Stimulated activated CD8-positive, alpha-beta memory T cell treated with anti-CD3 and anti-CD28 coated beads, Interleukin-4, amount 100 ng/mL, for 1 hour (primary cell): ENCODE data around the gene LYSMD1.

Experiments used
- DNase-seq, 2 donors: peaks; one replicate each; pipeline ENCODE4 v3.0.0-alpha.2; 2020; ENCODE audit warnings: low read depth in 2 of 2, low spot score in 1 of 2

Gene LYSMD1

DNA sequence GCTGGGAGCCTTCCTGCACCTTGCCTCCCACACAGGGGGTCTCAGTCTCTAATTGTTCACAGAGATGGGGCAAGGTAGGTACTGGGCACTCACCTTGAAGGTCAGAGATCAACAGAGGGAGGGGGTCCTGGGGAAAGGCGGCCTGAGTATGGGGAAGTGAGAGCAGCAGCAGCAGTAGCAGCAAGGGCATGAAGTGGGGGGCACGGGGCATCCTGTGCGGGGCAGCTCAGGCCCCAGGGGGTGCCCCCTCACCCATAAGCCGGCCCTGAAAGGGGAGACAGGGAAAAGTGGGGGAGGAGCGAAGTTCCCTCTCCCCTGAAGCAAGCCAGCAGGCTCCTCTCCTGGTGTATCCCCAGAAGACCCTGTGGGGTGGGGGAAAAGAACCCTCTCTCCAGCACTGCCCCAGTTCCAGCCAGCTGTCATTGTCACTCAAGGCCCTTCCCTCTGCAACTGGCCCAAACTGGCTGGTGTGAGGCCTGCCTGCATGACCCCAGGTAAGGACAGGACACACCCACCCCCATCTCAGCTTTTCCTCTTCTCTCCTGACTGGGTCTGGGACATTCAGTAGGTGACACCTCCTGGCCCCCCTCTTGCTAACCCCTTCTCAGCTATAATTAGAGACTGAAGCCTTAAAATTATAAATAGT lies 23.2 kb downstream of the LYSMD1 start:
- no peak for DNase-seq

DNA sequence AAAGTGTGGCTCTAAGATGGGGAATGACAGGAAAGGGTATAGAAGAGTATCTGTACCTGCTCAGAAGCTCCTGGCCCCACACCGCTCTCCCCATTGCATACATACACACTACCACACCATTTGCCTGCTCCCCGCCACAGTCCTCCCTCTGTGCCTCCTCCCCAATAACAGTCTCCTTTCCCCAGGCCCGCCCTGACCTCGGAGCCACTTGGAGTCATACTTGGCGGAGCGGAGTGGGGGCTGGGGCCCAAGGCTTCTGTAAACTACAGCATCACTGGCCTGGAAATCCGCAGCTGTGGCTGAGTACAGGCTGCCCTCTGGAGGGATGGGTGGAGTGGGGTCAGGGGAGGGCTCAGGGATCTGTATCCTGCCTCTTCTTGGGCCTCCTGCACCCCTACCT lies 27.9 kb downstream of the LYSMD1 start:
- DNase-seq: no peak

DNA sequence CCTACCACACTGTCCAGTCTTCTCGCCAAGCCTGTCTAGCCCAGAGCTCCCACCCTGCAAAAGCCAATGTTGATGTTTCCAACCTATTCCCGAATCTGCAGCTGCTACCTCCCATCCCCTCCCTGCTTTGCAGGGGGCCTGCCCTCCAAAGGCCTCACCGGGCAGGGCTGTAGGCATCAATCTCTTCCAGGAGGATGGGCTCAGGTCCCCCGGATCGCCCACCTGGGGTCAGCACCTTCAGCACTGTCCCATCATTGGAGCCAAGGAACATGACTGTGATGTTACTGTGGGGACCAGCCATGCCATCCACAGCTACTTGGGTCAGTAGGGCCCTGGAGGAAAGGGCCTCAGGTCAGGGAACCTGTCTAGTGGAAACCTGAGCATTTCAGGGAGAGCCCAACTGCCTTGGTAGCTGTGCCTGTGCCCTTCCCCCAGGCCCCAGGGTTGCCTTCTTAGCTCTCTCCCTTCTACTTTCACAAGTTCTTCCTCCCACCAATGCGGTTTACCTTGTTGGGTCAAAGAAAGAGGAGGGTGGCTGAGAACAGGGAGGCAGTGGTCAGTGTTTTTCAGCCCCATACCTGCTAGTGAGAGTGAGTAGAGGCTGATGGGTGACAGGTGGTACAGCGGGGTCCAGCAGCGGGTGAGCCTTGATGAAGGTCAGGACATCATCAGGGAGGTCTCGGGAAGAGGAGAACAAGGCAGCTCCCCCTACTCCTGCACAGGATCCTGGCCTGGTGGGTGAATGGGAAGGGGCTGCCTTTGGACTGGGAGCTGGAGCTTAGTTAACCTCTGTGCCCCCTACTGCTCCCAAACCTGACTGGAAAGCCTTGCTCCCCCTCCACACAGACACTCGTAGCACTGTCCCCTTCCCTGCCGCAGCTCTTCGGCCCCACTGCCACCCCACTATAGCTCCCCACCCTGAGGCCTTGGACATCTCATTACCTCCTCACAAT lies 30.0 kb downstream of the LYSMD1 start:
- no peak for DNase-seq

DNA sequence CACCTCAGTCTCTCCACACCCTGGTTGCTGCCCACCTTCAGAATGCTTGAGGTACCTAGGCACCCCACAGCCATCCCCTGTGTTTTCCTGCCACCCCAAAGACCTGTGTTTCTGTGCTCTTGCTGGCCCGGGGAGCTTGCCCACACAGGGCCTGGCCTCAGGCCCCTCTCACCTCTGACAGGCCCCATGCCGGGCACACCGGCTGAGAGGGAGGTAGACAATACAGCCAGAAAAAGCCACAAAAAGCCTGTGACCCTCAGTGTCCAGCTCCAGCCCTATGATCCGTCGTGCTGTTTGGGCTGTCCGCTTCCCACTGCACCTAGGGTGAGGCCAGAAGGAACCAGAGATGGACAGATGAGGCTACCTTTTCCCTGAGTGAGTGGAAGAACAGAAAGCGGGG lies 30.7 kb downstream of the LYSMD1 start:
- no peak for DNase-seq

DNA sequence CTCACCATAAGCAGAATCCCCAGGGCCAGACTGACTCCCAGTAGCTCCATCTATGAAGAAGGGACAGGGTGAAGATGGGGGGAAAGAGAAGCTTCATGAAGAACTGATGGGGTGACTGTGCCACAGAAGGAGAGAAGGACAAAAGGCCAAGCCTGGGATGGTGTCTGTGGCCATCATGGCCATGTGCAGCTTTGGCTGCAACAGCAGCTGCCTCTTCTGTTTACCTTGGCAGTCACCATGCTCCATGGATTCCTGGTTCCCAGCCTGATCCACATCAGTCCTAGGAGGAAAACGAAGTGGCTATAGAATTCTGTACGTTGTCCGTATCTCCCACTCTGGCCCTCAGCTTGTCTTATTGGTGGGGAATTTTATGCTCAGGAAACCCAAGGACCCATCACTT lies 31.3 kb downstream of the LYSMD1 start:
- no peak for DNase-seq

DNA sequence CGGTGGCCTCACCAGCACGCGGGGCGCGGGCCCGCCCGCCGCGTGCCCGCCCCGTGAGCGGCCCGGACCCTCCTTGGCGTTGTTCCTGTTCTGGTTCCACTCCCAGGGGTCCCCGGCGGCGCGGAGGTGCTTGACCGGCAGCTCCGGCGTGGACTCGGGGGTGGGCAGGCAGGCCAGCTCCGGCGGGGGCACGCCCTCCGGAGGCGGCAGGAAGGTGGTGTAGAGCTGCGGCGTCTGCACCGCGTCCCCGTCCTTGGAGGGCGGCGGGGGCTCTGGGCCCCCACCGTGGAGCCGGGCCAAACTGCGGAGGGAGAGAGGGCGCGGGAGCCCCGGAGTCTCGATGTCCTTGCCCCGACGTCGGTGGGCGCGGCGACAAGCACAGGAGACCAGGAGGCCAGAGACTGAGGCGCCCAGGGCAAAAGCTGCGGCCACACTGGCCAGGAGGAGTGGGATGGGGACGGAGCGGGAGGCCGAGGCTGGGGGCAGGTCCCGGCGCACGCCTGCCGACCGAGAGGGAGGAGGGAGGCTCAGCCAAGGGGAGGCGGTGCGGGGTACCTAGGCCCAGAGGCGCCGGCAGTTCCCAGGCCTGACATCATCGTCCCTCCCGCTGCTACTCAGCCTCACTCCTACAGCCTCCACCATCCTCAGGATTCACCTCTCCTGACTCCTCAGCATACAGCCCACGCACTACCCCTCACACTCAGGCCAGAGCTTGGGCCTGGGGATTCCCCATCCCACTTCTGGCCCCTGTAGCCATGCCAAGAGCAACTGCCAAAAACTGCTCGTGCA lies 32.5 kb downstream of the LYSMD1 start:
- DNase-seq: no peak

DNA sequence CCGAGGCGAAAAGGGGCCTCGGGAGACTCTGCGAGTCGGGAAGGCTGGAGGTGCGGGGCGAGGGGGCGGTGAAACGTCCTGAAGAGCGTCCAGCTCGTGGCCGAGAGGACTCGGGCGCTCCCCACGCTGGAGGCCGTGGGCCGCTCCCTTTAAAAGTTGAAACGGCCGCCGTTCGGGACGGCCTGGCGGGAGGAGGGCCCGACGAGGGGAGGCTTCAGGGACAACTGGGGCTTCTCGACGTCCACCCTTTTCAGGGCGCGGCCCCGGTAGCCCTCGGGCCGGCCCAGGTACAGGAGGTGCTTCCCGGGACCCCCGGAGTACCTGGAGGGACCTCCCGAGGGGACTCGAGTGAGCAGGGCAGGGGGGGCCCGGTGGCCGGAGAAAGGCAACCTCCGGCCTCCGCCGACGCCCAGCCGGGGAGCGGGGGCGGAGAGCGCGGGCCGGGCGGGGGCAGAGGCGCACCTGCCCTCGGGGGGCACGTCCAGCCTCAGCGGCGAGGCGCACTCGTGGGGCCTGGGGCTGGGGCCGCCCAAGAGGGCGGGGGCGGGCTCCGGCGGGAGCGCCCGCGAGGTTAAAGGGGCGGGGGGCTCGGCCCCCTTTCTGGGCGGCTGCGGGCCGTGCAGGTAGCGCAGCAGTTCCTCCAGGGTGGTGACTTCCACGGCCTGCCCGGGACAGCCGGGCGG lies 33.2 kb downstream of the LYSMD1 start:
- DNase-seq: no peak

DNA sequence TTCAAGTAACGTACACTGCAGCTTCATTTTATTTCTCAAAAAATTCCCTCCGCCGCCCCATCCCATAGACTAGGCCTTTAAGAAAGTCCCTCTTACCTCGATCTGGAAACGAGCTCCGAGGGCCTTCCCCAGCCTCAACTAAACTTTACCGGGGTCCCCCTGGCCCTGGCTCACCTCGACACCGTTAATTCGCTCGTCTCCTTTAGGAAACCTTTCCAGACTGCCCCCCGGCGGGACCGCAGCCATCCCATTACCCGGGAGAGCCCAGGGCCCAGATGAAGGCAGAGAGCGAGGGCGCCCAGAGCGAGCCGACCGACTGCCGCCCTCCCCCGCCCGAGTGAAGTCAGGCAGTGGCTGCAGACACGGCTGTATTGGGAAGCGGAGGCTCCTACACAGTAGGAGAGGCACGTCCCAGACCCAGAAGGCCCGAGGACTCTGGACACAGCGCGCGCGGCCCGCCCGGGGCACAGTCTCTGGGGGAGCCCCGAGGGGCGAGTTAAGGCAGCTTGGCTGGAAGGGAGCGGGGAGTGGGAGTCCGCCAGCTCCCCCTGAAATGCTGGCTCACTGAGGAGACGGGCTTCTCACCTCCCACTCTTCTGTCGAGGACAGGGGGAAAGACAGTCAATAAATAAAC lies 33.9 kb downstream of the LYSMD1 start:
- DNase-seq: no peak

DNA sequence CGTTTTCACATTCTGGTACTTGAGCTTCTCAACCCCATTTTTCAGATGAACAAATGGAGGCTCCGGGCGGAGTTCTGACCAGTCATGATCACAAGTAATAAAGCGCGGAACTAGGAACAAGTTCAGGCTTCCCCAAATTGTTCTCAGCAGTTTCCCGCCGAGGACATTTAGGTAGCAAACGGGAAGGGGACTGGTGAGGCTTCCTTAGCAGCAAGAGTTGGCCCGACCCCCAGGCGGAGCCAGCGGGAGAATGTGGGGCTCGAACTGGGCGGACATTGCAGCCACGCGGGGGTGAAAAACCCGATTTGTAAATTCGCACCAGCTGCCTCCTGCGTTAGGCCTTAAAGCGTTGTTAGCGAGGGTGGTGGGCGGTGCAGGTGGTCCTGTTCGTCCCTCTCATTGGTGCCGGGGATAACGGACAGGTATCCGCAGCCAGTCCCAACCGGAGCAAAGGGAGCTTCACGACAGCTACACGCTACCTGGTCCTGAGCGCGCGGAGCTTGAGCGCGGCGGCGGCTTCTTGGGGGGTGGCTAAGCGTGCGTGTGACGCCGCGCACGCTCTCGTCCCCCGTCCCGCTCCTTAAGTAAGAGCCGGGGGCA lies 34.6 kb downstream of the LYSMD1 start:
- DNase-seq: peak; percentile 32 to 50

DNA sequence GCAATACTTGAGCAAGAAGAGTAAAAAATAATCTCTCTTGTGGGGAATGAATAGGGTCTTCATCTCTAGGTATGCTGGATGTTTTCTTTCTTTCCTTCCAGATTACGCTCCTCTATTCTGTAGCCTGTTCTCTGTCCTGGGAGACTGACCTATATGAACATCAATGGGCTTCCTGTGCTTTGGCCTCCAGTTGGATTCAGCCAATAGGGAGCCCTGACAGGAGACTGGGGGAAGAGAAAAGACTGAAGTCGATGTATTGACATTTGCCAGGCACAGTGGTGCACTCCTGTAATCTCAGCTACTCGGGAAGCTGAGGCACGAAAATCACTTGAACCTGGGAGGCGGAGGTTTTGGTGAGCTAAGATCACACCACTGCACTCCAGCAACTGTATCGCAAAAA lies 36.9 kb downstream of the LYSMD1 start:
- no peak for DNase-seq

DNA sequence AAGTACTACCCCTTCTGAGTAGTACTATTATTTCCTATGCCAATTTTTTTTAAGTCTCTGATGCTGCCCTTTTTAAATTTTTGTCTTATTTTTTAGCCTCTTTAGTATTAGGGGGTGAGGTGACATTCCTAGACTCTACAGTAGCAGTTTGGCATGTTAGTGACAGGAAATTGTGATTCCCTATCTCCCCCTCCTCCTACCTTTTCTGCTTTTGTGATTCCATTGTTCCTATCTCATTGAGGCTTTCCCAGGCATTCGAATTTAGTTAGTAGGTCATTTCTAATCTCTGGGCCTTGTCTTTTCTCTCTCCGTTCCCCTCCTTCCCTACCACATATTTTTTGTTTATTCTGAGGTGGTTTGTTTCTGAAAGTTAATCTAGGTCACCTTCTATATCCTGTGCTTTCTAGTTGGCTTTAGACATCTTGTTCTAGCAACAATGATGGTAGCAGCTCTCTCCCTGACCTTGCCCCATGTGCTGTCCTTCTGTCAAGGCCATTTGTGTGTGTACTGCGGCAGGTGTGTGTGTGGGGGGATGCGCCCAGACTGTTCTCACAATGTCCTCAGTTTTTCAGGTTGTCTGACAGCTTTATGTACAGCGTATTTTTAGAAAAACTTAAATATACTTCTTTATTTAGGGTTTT lies 40.8 kb downstream of the LYSMD1 start:
- DNase-seq: no peak

DNA sequence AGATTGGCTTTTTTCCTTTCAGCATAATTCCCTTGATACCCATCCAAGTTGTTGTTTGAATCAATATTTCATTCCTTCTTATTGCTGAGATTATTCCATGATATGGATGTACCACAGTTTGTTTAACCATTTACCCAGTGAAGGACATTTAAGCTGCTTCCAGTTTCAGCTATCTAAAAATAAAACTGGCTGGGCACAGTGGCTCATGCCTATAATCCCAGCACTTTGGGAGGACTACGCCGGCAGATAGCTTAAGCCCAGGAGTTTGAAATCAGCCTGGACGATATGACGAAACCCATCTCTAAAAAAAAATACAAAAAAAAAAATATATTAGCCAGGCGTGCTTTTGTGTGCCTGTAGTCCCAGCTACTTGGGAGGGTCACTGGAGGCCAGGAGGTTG lies 51.8 kb downstream of the LYSMD1 start:
- no peak for DNase-seq
